GM19324 (cell line): ENCODE measurements around the gene IRF2BP2.

Experiments used
- ATAC-seq: cut with Tn5 transposase; IDR thresholded peaks from one replicate; pipeline ENCODE4 v1.9.1; 2021; ENCODE audit warnings: mild to moderate bottlenecking, moderate library complexity; ENCODE audit not compliant: unreplicated experiment, low FRiP score

IRF2BP2 gene

GRCh38 chr1:234614081-234614489, 4.1 kb upstream of the IRF2BP2 start:
- ATAC-seq: no peak

- no peak for ATAC-seq
Observed at GRCh38 chr1:234613128-234613875, 3.3 kb upstream of the IRF2BP2 start.

- peak; percentile 16 for ATAC-seq
Observed at GRCh38 chr1:234612352-234613127, 2.6 kb upstream of the IRF2BP2 start.

- no peak for ATAC-seq
Observed at GRCh38 chr1:234611847-234612351, 1.9 kb upstream of the IRF2BP2 start.

GRCh38 chr1:234611225-234611846, 1.4 kb upstream of the IRF2BP2 start:
- ATAC-seq: peak; percentile 24

- peak; percentile 52 for ATAC-seq
Observed at GRCh38 chr1:234610666-234611224, 767 bp upstream of the IRF2BP2 start.

GRCh38 chr1:234609691-234610042, 311 bp downstream of the IRF2BP2 start:
- ATAC-seq: no peak

GRCh38 chr1:234608911-234609690, 877 bp downstream of the IRF2BP2 start:
- ATAC-seq: peak; percentile 0

GRCh38 chr1:234608025-234608910, 1.7 kb downstream of the IRF2BP2 start:
- no peak for ATAC-seq

GRCh38 chr1:234607109-234608024, 2.6 kb downstream of the IRF2BP2 start:
- ATAC-seq: no peak

- ATAC-seq: no peak
Observed at GRCh38 chr1:234606784-234607108, 3.2 kb downstream of the IRF2BP2 start.

- no peak for ATAC-seq
Observed at GRCh38 chr1:234605983-234606783, 3.8 kb downstream of the IRF2BP2 start.

GRCh38 chr1:234605399-234605982, 4.5 kb downstream of the IRF2BP2 start:
- ATAC-seq: no peak

- no peak for ATAC-seq
Observed at GRCh38 chr1:234604495-234605398, 5.2 kb downstream of the IRF2BP2 start.

GRCh38 chr1:234603221-234604204, 6.5 kb downstream of the IRF2BP2 start:
- ATAC-seq: no peak
